D721Med (cell line): ENCODE results near the gene ANKS3.

Experiments
- DNase-seq: peaks from one replicate; pipeline ENCODE4 v3.0.0; 2011; ENCODE audit warnings: low spot score; ENCODE audit not compliant: insufficient read length
- FAIRE-seq: peaks from 2 replicates; lab custom pipeline; 2011; peaks lifted over from hg19 to GRCh38; lab: Jason Lieb, UNC
- CTCF ChIP-seq: IDR thresholded peaks from 2 replicates; pipeline ENCODE4 v1.5.1; 2012; ENCODE audit warnings: mild to moderate bottlenecking, control low read depth; ENCODE audit not compliant: insufficient read depth; ENCODE audit errors: missing control alignments

ANKS3 gene

GRCh38 chr16:4656695-4657686 lies 77.1 kb downstream of the ANKS3 start:
- DNase-seq (no peak), FAIRE-seq (no peak)
- no peak for TF ChIP-seq CTCF

- DNase-seq (no peak), FAIRE-seq (no peak)
- no peak for TF ChIP-seq CTCF
Observed at GRCh38 chr16:4656221-4656620, 77.8 kb downstream of the ANKS3 start.

- FAIRE-seq (no peak), DNase-seq (no peak)
- no peak for TF ChIP-seq CTCF
Observed at GRCh38 chr16:4655801-4656200, 78.3 kb downstream of the ANKS3 start.

GRCh38 chr16:4654964-4655590 lies 79.0 kb downstream of the ANKS3 start:
- no peak for TF ChIP-seq CTCF
- DNase-seq, result no peak
- no peak for FAIRE-seq

GRCh38 chr16:4654011-4654963 lies 79.8 kb downstream of the ANKS3 start:
- DNase-seq, result no peak
- no peak for FAIRE-seq
- no peak for TF ChIP-seq CTCF

GRCh38 chr16:4652561-4652960 lies 81.5 kb downstream of the ANKS3 start:
- FAIRE-seq (no peak), DNase-seq (no peak)
- TF ChIP-seq CTCF, result no peak
